HG03354 (cell line): Measurements from ENCODE around the gene PKN2.
"Not testable (repeated sequence)": the region's sequence is repeated elsewhere in the genome, so short reads cannot be mapped to it uniquely, and the experiment has no call there.

ENCODE experiments used
- ATAC-seq: cut with Tn5 transposase; IDR thresholded peaks from one replicate; pipeline ENCODE4 v1.9.1; 2021; ENCODE audit warnings: mild to moderate bottlenecking; ENCODE audit not compliant: unreplicated experiment, poor library complexity, severe bottlenecking

Gene PKN2

GRCh38 chr1:88673446-88673845, 10.6 kb upstream of the PKN2 start:
- no peak for ATAC-seq

- ATAC-seq: no peak
These were observed 5.7 kb upstream of the PKN2 start for GRCh38 chr1:88678405-88678804.

- ATAC-seq: no peak
These were observed 3.6 kb upstream of the PKN2 start for GRCh38 chr1:88680471-88680870.

GRCh38 chr1:88680911-88681622, 3.0 kb upstream of the PKN2 start:
- no peak for ATAC-seq

- ATAC-seq: peak; percentile 56
These were observed 597 bp downstream of the PKN2 start for GRCh38 chr1:88684482-88685258.

- peak; percentile 7 for ATAC-seq
These were observed 1.2 kb downstream of the PKN2 start for GRCh38 chr1:88685259-88685620.

- no peak for ATAC-seq
These were observed 7.5 kb downstream of the PKN2 start for GRCh38 chr1:88691540-88691939.

- no peak for ATAC-seq
These were observed 11.7 kb downstream of the PKN2 start for GRCh38 chr1:88695781-88696180.

GRCh38 chr1:88697503-88697902, 13.4 kb downstream of the PKN2 start:
- no peak for ATAC-seq

- ATAC-seq: no peak
These were observed 14.1 kb downstream of the PKN2 start for GRCh38 chr1:88698140-88698539.

- ATAC-seq: no peak
These were observed 14.7 kb downstream of the PKN2 start for GRCh38 chr1:88698764-88699163.

- no peak for ATAC-seq
These were observed 16.4 kb downstream of the PKN2 start for GRCh38 chr1:88700425-88701013.

GRCh38 chr1:88701275-88701674, 17.2 kb downstream of the PKN2 start:
- ATAC-seq: peak; percentile 81

- ATAC-seq: not testable (repeated sequence)
These were observed 17.7 kb downstream of the PKN2 start for GRCh38 chr1:88701793-88702192.

GRCh38 chr1:88708011-88708410, 23.9 kb downstream of the PKN2 start:
- ATAC-seq: no peak

- ATAC-seq: not testable (repeated sequence)
These were observed 28.8 kb downstream of the PKN2 start for GRCh38 chr1:88712907-88713306.

- ATAC-seq: not testable (repeated sequence)
These were observed 32.5 kb downstream of the PKN2 start for GRCh38 chr1:88716571-88716970.

- ATAC-seq: no peak
These were observed 38.4 kb downstream of the PKN2 start for GRCh38 chr1:88722492-88722891.

- no peak for ATAC-seq
These were observed 42.6 kb downstream of the PKN2 start for GRCh38 chr1:88726697-88727096.

GRCh38 chr1:88727205-88727604, 43.1 kb downstream of the PKN2 start:
- no peak for ATAC-seq

GRCh38 chr1:88729297-88729696, 45.2 kb downstream of the PKN2 start:
- no peak for ATAC-seq
